WTC11 (cell line): ENCODE results near the gene CPE.

Experiments
- AFF4 ChIP-seq: sonication (generic); formaldehyde crosslinking; IDR thresholded peaks from 2 replicates; pipeline ENCODE4 v1.8.1; 2023; ENCODE audit warnings: mild to moderate bottlenecking, missing genetic modification reagents, borderline replicate concordance
- CTCF ChIP-seq: fragments of 200-600 bp; IDR thresholded peaks from 2 replicates; pipeline ENCODE4 v1.8.0; 2022; ENCODE audit warnings: antibody characterized with exemption
- ESRRA ChIP-seq: sonication (generic); formaldehyde crosslinking; IDR thresholded peaks from 2 replicates; pipeline ENCODE4 v1.8.1; 2022; ENCODE audit warnings: mild to moderate bottlenecking, missing genetic modification reagents, borderline replicate concordance
- JUN ChIP-seq: sonication (generic); formaldehyde crosslinking; IDR thresholded peaks from 2 replicates; pipeline ENCODE4 v1.8.0; 2023; ENCODE audit warnings: mild to moderate bottlenecking, missing genetic modification reagents
- MYBL2 ChIP-seq: sonication (generic); formaldehyde crosslinking; IDR thresholded peaks from 2 replicates; pipeline ENCODE4 v1.8.1; 2023; ENCODE audit warnings: mild to moderate bottlenecking, moderate library complexity, missing genetic modification reagents
- PRDM15 ChIP-seq: sonication (generic); formaldehyde crosslinking; IDR thresholded peaks from 2 replicates; pipeline ENCODE4 v1.8.0; 2022; ENCODE audit warnings: missing genetic modification reagents
- SOX15 ChIP-seq: fragments of 250-450 bp; sonication (Bioruptor Pico); IDR thresholded peaks from 2 replicates; pipeline ENCODE4 v1.9.0; 2021; ENCODE audit warnings: mild to moderate bottlenecking
- ZNF263 ChIP-seq: sonication (generic); formaldehyde crosslinking; IDR thresholded peaks from 2 replicates; pipeline ENCODE4 v1.8.1; 2022; ENCODE audit warnings: low read depth, mild to moderate bottlenecking, moderate library complexity, missing genetic modification reagents
- ZNF317 ChIP-seq: sonication (generic); formaldehyde crosslinking; IDR thresholded peaks from 2 replicates; pipeline ENCODE4 v1.8.1; 2023; ENCODE audit warnings: low read depth, mild to moderate bottlenecking, moderate library complexity, missing genetic modification reagents, borderline replicate concordance

- TF ChIP-seq MYBL2, result no peak
- no peak for TF ChIP-seq CTCF
- no peak for TF ChIP-seq AFF4
- no peak for TF ChIP-seq JUN (CRISPR knock-in tag)
- no peak for TF ChIP-seq ESRRA
- TF ChIP-seq PRDM15 (CRISPR knock-in tag), result no peak
- TF ChIP-seq ZNF317, result no peak
- no peak for TF ChIP-seq ZNF263 (CRISPR knock-in tag)
- no peak for TF ChIP-seq SOX15
Measured at GRCh38 chr4:165426331-165426730, 47.5 kb downstream of the CPE start.
